Measurements from ENCODE around the gene EIF3CL. TPM values are rescaled to one million over a fixed set of nuclear protein-coding genes. Genes with fewer than 3 reads are reported as not detected.
"Not testable (repeated sequence)": the region's sequence is repeated elsewhere in the genome, so short reads cannot be mapped to it uniquely, and the experiment has no call there.

Gene EIF3CL
- total RNA-seq, 2 donors from 2014 or later: 33.5 to 108 TPM

GRCh38 chr16:28377108-28377625 is 26.5 kb downstream of the EIF3CL start:
- H3K27me3 Mint-ChIP-seq; H3K4me3 Mint-ChIP-seq; H3K4me1 Mint-ChIP-seq; H3K36me3 Mint-ChIP-seq (ENCODE audit: low read depth); H3K9me3 Mint-ChIP-seq; H3K27ac Mint-ChIP-seq; ATAC-seq (replicated peaks): not testable (repeated sequence)

GRCh38 chr16:28375115-28375514 is 28.5 kb downstream of the EIF3CL start:
- not testable (repeated sequence) for H3K9me3 Mint-ChIP-seq; H3K36me3 Mint-ChIP-seq (ENCODE audit: low read depth); H3K27ac Mint-ChIP-seq; H3K27me3 Mint-ChIP-seq; H3K4me1 Mint-ChIP-seq; H3K4me3 Mint-ChIP-seq
- peak; percentile 48 for ATAC-seq (replicated peaks)

- H3K4me3 Mint-ChIP-seq; H3K27me3 Mint-ChIP-seq; H3K27ac Mint-ChIP-seq; H3K4me1 Mint-ChIP-seq; H3K9me3 Mint-ChIP-seq; ATAC-seq (replicated peaks); H3K36me3 Mint-ChIP-seq (ENCODE audit: low read depth): not testable (repeated sequence)
These were observed 29.4 kb downstream of the EIF3CL start for GRCh38 chr16:28374281-28374680.

GRCh38 chr16:28367926-28368325 is 35.7 kb downstream of the EIF3CL start:
- not testable (repeated sequence) for H3K9me3 Mint-ChIP-seq; H3K27me3 Mint-ChIP-seq; H3K4me3 Mint-ChIP-seq; H3K36me3 Mint-ChIP-seq (ENCODE audit: low read depth); H3K4me1 Mint-ChIP-seq; H3K27ac Mint-ChIP-seq; ATAC-seq (replicated peaks)

GRCh38 chr16:28364268-28365173 is 39.1 kb downstream of the EIF3CL start:
- not testable (repeated sequence) for H3K9me3 Mint-ChIP-seq; H3K27ac Mint-ChIP-seq; H3K36me3 Mint-ChIP-seq (ENCODE audit: low read depth); H3K4me1 Mint-ChIP-seq; H3K4me3 Mint-ChIP-seq; H3K27me3 Mint-ChIP-seq
- ATAC-seq (replicated peaks): peak; percentile 98

GRCh38 chr16:28363408-28363807 is 40.2 kb downstream of the EIF3CL start, which contains the start of gene NPIPB6:
TSS of gene NPIPB6 (minus strand) at chr16:28363508. CDS start at chr16:28362822, 686 bp downstream.
- H3K4me1 Mint-ChIP-seq; H3K27ac Mint-ChIP-seq; ATAC-seq (replicated peaks); H3K27me3 Mint-ChIP-seq; H3K9me3 Mint-ChIP-seq; H3K4me3 Mint-ChIP-seq; H3K36me3 Mint-ChIP-seq (ENCODE audit: low read depth): not testable (repeated sequence)

DNA sequence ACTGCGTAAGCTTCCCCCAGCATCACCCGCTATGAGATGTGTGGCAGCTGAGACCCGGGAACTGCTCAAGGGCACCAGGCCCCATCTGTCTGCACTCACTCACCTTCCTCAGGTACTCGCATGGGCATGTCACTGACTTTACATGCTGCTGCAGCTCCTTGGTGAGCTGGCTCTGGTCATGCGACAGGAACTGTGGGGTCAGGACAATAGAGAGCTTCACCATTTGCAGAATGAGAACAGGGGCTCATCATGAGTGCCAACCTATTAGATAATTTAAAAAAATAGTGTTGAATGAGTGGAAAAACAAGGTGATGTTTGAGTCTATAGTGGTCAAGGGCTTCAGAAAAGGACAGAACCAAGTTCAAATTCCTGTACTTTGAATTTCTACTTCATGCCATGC is 41.0 kb downstream of the EIF3CL start:
- H3K9me3 Mint-ChIP-seq; H3K27ac Mint-ChIP-seq; H3K4me1 Mint-ChIP-seq; H3K27me3 Mint-ChIP-seq; ATAC-seq (replicated peaks); H3K36me3 Mint-ChIP-seq (ENCODE audit: low read depth); H3K4me3 Mint-ChIP-seq: not testable (repeated sequence)

- not testable (repeated sequence) for H3K27me3 Mint-ChIP-seq; ATAC-seq (replicated peaks); H3K4me1 Mint-ChIP-seq; H3K27ac Mint-ChIP-seq; H3K4me3 Mint-ChIP-seq; H3K36me3 Mint-ChIP-seq (ENCODE audit: low read depth); H3K9me3 Mint-ChIP-seq
These were observed 65.4 kb downstream of the EIF3CL start for GRCh38 chr16:28338230-28338629.

DNA sequence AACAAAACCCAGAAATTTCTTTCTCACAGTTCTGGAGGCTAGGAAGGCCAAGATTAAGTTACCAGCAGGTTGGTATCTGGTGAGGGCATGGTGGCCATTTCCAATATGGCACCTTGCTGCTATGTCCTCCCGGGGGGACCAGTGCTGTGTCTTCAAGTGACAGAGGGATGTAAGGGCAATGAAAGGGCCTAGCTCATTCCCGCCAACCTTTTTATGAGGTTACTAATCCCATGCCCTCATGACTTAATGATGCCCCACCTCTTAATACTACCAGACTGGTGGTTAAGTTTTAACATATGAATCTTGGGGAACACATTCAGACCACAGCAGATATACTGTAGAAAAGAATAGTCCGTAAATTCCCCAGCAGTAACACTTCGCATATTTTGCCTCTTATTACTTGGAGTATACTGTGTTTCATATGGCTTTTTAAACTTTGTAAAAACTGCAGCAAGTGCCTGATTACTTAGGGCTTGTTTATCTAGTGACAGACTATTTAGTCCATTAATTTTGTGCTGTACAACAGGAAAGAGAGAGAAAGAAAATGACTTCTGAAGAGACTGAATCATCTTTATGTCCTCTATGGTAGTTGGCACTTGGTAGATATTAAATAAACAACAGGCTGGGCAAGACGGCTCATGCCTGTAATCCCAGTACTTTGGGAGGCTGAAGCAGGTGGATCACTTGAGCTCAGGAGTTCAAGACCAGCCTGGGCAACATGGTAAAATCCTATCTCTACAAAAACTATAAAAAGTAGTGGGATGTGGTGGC is 66.5 kb downstream of the EIF3CL start:
- H3K9me3 Mint-ChIP-seq; H3K27ac Mint-ChIP-seq; H3K4me1 Mint-ChIP-seq; H3K4me3 Mint-ChIP-seq; H3K27me3 Mint-ChIP-seq; ATAC-seq (replicated peaks); H3K36me3 Mint-ChIP-seq (ENCODE audit: low read depth): not testable (repeated sequence)

GRCh38 chr16:28335678-28336077 is 68.0 kb downstream of the EIF3CL start:
- not testable (repeated sequence) for H3K4me1 Mint-ChIP-seq; ATAC-seq (replicated peaks); H3K36me3 Mint-ChIP-seq (ENCODE audit: low read depth); H3K4me3 Mint-ChIP-seq; H3K9me3 Mint-ChIP-seq; H3K27ac Mint-ChIP-seq; H3K27me3 Mint-ChIP-seq

- H3K27ac Mint-ChIP-seq; H3K4me1 Mint-ChIP-seq; H3K27me3 Mint-ChIP-seq; H3K36me3 Mint-ChIP-seq (ENCODE audit: low read depth); H3K4me3 Mint-ChIP-seq; H3K9me3 Mint-ChIP-seq; ATAC-seq (replicated peaks): not testable (repeated sequence)
These were observed 71.0 kb downstream of the EIF3CL start for GRCh38 chr16:28332632-28333031.

DNA sequence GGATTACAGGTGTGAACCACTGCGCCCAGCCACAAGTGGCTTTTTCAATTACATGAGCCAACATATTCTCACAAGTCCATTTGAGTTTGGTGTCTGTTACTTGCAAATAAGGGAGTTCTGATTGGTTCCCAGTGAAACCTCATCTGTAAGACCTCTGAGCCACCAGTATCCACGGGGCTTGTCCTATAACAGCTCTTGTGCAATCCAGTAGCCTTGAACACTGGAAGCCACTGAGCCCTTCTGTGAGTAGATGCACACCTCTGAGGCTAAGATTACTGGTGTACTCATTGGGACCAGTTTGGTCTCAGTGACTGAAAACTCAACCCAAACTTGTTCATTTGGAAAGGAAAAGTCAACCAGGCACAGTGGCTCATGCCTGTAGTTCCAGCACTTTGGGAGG is 72.7 kb downstream of the EIF3CL start:
- not testable (repeated sequence) for H3K4me1 Mint-ChIP-seq; H3K36me3 Mint-ChIP-seq (ENCODE audit: low read depth)

DNA sequence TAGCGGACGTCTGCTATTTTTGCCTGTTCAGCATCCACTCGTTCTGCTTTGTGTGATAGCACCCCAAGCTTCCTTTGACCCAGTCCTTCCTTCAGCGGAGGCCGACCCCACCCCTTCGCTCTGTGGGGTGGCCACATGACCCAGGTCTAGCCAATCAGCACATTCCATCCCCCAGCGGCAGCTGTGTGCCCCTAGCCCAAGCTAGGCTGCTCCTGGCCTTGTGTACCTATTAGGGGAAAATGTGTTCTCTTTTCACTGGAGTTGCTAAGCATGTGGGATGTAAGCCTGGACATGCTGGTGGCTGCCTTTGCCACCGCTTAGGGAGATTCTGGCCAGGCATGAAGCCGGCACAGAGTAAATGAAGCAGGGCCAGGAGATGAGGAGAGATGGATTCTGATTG is 73.4 kb downstream of the EIF3CL start:
- H3K4me1 Mint-ChIP-seq; H3K27ac Mint-ChIP-seq; H3K27me3 Mint-ChIP-seq; H3K4me3 Mint-ChIP-seq; H3K9me3 Mint-ChIP-seq; H3K36me3 Mint-ChIP-seq (ENCODE audit: low read depth): not testable (repeated sequence)
- peak; percentile 68 for ATAC-seq (replicated peaks)

More for the DNA sequence above, 72.7 kb downstream of the EIF3CL start:
- ATAC-seq (replicated peaks); H3K9me3 Mint-ChIP-seq; H3K27ac Mint-ChIP-seq; H3K4me3 Mint-ChIP-seq; H3K27me3 Mint-ChIP-seq: not testable (repeated sequence)

Data from activated T-helper 17 cell treated with anti-CD3 and anti-CD28 coated beads, Interleukin-2, amount 50 U/mL, for 72 hours (primary cell).